SK-N-SH (cell line): Measurements from ENCODE around the gene SIGLEC1.

Experiments
- TF ChIP-seq, protein P1 (sequence below): fragments of 200-600 bp; sonication (generic); IDR thresholded peaks from 2 replicates; pipeline ENCODE4 v1.6.1; 2017; ENCODE audit warnings: antibody characterized with exemption, mild to moderate bottlenecking, moderate library complexity
- TF ChIP-seq, protein P2 (sequence below): fragments of 150-350 bp; IDR thresholded peaks from 2 replicates; pipeline ENCODE4 v1.6.1; 2016; ENCODE audit warnings: mild to moderate bottlenecking, low read depth, low read length

DNA sequence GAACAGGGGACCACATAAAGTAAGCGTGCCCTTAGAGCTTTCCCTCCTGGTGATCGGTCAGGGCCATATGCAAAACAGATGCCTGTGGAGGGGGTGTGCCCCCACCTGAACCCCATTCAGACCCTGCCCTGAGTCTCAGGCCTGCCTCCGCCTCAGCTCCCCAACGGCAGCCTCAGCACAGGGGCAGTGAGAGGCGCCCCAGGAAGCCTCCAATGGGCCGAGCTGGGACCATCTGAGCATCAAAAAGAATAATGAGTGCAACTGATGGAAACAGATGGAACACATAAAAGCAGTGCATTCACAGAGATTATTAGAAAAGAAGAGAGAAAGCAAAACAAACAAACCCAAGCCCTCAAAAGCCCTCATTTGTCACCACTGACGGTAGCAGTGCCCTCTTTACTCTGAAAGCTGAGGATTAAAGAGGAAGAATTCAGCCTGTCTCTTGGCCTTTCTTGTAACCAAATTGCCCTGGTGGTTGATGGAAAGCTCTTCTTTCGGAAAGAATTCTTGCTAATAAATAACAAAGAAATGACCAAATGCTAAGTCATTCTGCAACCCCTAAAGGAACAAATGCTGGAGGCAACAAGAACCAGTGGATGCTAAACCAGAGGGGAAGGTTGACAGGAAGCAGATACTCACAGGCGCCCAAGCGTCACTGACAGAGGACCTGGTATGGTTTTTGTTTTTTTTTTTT is 48.4 kb upstream of the SIGLEC1 start:
- TF ChIP-seq, protein P1, sequence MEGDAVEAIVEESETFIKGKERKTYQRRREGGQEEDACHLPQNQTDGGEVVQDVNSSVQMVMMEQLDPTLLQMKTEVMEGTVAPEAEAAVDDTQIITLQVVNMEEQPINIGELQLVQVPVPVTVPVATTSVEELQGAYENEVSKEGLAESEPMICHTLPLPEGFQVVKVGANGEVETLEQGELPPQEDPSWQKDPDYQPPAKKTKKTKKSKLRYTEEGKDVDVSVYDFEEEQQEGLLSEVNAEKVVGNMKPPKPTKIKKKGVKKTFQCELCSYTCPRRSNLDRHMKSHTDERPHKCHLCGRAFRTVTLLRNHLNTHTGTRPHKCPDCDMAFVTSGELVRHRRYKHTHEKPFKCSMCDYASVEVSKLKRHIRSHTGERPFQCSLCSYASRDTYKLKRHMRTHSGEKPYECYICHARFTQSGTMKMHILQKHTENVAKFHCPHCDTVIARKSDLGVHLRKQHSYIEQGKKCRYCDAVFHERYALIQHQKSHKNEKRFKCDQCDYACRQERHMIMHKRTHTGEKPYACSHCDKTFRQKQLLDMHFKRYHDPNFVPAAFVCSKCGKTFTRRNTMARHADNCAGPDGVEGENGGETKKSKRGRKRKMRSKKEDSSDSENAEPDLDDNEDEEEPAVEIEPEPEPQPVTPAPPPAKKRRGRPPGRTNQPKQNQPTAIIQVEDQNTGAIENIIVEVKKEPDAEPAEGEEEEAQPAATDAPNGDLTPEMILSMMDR, result no peak
- TF ChIP-seq, protein P2, sequence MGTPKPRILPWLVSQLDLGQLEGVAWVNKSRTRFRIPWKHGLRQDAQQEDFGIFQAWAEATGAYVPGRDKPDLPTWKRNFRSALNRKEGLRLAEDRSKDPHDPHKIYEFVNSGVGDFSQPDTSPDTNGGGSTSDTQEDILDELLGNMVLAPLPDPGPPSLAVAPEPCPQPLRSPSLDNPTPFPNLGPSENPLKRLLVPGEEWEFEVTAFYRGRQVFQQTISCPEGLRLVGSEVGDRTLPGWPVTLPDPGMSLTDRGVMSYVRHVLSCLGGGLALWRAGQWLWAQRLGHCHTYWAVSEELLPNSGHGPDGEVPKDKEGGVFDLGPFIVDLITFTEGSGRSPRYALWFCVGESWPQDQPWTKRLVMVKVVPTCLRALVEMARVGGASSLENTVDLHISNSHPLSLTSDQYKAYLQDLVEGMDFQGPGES, result no peak
